ENCODE measurements around the gene BLOC1S1.
A peak's percentile ranks its signal among the peaks of the same experiment; 100 is the strongest.
"Not testable (repeated sequence)": the region's sequence is repeated elsewhere in the genome, so short reads cannot be mapped to it uniquely, and the experiment has no call there.

BLOC1S1 gene

GRCh38 chr12:55755246-55755645 lies 39.4 kb downstream of the BLOC1S1 start:
- DNase-seq: no peak
- TF ChIP-seq, protein P1, sequence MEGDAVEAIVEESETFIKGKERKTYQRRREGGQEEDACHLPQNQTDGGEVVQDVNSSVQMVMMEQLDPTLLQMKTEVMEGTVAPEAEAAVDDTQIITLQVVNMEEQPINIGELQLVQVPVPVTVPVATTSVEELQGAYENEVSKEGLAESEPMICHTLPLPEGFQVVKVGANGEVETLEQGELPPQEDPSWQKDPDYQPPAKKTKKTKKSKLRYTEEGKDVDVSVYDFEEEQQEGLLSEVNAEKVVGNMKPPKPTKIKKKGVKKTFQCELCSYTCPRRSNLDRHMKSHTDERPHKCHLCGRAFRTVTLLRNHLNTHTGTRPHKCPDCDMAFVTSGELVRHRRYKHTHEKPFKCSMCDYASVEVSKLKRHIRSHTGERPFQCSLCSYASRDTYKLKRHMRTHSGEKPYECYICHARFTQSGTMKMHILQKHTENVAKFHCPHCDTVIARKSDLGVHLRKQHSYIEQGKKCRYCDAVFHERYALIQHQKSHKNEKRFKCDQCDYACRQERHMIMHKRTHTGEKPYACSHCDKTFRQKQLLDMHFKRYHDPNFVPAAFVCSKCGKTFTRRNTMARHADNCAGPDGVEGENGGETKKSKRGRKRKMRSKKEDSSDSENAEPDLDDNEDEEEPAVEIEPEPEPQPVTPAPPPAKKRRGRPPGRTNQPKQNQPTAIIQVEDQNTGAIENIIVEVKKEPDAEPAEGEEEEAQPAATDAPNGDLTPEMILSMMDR (IDR thresholded peaks at IDR 0.05; ENCODE audit: low read depth, low read length): no peak
- Histone ChIP-seq H3K27me3 (ENCODE audit: insufficient read depth, low read depth, severe bottlenecking) (no peaks in the 10 kb centered on the region), H3K36me3 (peaks cover 92% of the 10 kb centered on the region), H3K9me3 (ENCODE audit: severe bottlenecking) (peaks cover 2% of the 10 kb centered on the region), H3K4me3 (ENCODE audit: low read depth, low read length) (no peak overlapping the region), H3K27ac (no peak overlapping the region)

DNA sequence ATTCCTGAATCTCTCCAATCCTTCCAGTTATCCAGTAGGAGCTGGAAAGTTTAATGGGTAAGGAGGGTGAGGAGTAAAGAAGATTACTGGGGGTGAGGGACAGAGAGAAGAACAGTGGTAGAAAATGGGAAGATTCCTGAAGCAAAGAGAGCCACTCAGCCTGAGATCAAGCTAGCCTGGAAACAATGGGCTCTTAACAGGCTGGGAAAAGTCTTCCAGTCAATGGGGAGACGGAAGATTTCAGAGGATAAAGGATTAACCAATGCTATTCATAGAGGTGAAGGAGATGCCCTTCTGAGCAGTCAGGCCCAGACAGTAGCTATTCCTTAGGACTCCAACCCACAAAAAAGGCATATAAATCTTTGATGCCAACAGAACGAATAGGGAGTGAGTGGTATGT lies 41.9 kb downstream of the BLOC1S1 start:
- DNase-seq: peak; percentile 15
- H3K27me3 ChIP-seq (ENCODE audit: insufficient read depth, low read depth, severe bottlenecking): no peaks in the 10 kb centered on the region
- H3K36me3 ChIP-seq: peaks cover 89% of the 10 kb centered on the region
- H3K4me3 ChIP-seq (ENCODE audit: low read depth, low read length): no peak overlapping the region
- peaks cover 2% of the 10 kb centered on the region for H3K9me3 ChIP-seq (ENCODE audit: severe bottlenecking)
- H3K27ac ChIP-seq: peak overlapping the region; percentile 71
- TF ChIP-seq, protein P1 (IDR thresholded peaks at IDR 0.05; ENCODE audit: low read depth, low read length): no peak

- peaks cover 84% of the 10 kb centered on the region for H3K36me3 ChIP-seq
- DNase-seq; H3K9me3 ChIP-seq (ENCODE audit: severe bottlenecking); H3K27me3 ChIP-seq (ENCODE audit: insufficient read depth, low read depth, severe bottlenecking); H3K27ac ChIP-seq; H3K4me3 ChIP-seq (ENCODE audit: low read depth, low read length): not testable (repeated sequence)
These were observed 42.7 kb downstream of the BLOC1S1 start for GRCh38 chr12:55758575-55758974.

DNA sequence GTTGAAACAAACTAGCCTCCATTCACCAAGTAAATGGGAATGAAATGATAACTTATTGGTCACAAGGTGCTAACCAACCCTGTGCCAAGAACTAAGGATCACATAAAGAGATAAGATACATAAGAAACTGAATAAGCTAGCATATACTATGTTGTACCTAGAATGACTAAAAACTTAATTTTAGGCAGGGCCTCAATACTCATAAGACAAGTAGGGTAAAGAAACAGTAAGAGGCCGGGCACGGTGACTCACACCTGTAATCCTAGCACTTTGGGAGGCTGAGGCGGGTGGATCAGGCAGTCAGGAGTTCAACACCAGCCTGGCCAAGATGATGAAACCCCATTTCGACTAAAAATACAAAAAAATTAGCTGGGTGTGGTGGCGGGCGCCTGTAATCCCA lies 44.8 kb downstream of the BLOC1S1 start:
- Histone ChIP-seq H3K36me3 (peaks cover 65% of the 10 kb centered on the region), H3K9me3 (ENCODE audit: severe bottlenecking) (peaks cover 2% of the 10 kb centered on the region), H3K27me3 (ENCODE audit: insufficient read depth, low read depth, severe bottlenecking) (no peaks in the 10 kb centered on the region), H3K27ac (no peak overlapping the region), H3K4me3 (ENCODE audit: low read depth, low read length) (no peak overlapping the region)
- DNase-seq: no peak
- TF ChIP-seq, protein P1 (IDR thresholded peaks at IDR 0.05; ENCODE audit: low read depth, low read length): no peak

GRCh38 chr12:55762646-55763045 lies 46.8 kb downstream of the BLOC1S1 start:
- no peak overlapping the region for H3K27ac ChIP-seq
- H3K9me3 ChIP-seq (ENCODE audit: severe bottlenecking): peaks cover 2% of the 10 kb centered on the region
- H3K4me3 ChIP-seq (ENCODE audit: low read depth, low read length): no peak overlapping the region
- no peak for DNase-seq
- H3K36me3 ChIP-seq: peaks cover 58% of the 10 kb centered on the region
- no peaks in the 10 kb centered on the region for H3K27me3 ChIP-seq (ENCODE audit: insufficient read depth, low read depth, severe bottlenecking)
- TF ChIP-seq, protein P1 (IDR thresholded peaks at IDR 0.05; ENCODE audit: low read depth, low read length): no peak

- Histone ChIP-seq H3K4me3 (ENCODE audit: low read depth, low read length) (no peak overlapping the region), H3K27ac (no peak overlapping the region), H3K9me3 (ENCODE audit: severe bottlenecking) (no peaks in the 10 kb centered on the region), H3K27me3 (ENCODE audit: insufficient read depth, low read depth, severe bottlenecking) (no peaks in the 10 kb centered on the region), H3K36me3 (peaks cover 40% of the 10 kb centered on the region)
- TF ChIP-seq, protein P1 (IDR thresholded peaks at IDR 0.05; ENCODE audit: low read depth, low read length): no peak
- no peak for DNase-seq
These were observed 50.0 kb downstream of the BLOC1S1 start for GRCh38 chr12:55765736-55766290.

Measured in WERI-Rb-1 (cell line).